HCT116 (cell line): ENCODE measurements around the gene IL19. TPM values are rescaled to one million over a fixed set of nuclear protein-coding genes. Genes with fewer than 3 reads are reported as not detected.

Experiments used
- ATAC-seq: fragments of 200-7000 bp; cut with Tn5 transposase; 2 replicates; pipeline ENCODE4 v1.9.1; 2020; ENCODE audit warnings: mild to moderate bottlenecking, moderate library complexity
- BruUV-seq: library from RNA; stranded (reverse); fragments of 400-500 nt; replicated peaks from 2 replicates; lab custom pipeline; 2021; lab: Mats Ljungman, UMichigan
- CTCF ChIA-PET: fragments of 300-600 bp; sonication (Branson Sonifier 250); formaldehyde crosslinking; loops from one replicate; lab custom pipeline; 2021; ENCODE audit warnings: antibody characterized with exemption; lab: Charles Lee
- POLR2A ChIA-PET: fragments of 300-600, 350-600 bp; sonication (Branson Sonifier 250); formaldehyde crosslinking; loops from one replicate; lab custom pipeline; 2021; ENCODE audit warnings: antibody characterized with exemption; lab: Charles Lee
- RAD21 ChIA-PET, 2 experiments: fragments of 300-600 bp; sonication (Branson Sonifier 250); formaldehyde crosslinking; loops; one replicate each; lab custom pipeline; 2023; ENCODE audit warnings: low total read pairs in 2 of 2; ENCODE audit not compliant: uncharacterized antibody in 2 of 2, unreplicated experiment in 2 of 2, low non-redundant PET in 1 of 2; lab: Charles Lee
- DNase-seq: peaks from one replicate; pipeline ENCODE4 v3.0.0-alpha.2; 2010; ENCODE audit warnings: low read depth, low spot score
- H2AFZ ChIP-seq: fragments of 200-600 bp; shearing (Covaris generic), sonication (generic); 2 replicates; pipeline ENCODE4 v1.6.1; 2017; ENCODE audit warnings: low read depth, mixed run types, mixed read lengths, antibody characterized with exemption, low read length; ENCODE audit not compliant: poor library complexity, severe bottlenecking
- H3K27ac ChIP-seq: 2 replicates; pipeline ENCODE4 v1.5.1; 2012; ENCODE audit warnings: low read depth, low read length
- H3K27me3 ChIP-seq: fragments of 200-600 bp; sonication (generic); 2 replicates; pipeline ENCODE4 v1.6.1; 2016; ENCODE audit warnings: mixed run types, low read length, mixed read lengths; ENCODE audit not compliant: insufficient read depth
- H3K36me3 ChIP-seq, 2 experiments: fragments of 200-500 bp in 1 of 2; fragments of 200-600 bp in 1 of 2; sonication (Bioruptor generic) in 1 of 2; sonication (generic) in 1 of 2; 2 replicates each; pipeline versions ENCODE4 v1.5.1 to v1.6.1; 2014 to 2016; ENCODE audit warnings: low read length in 2 of 2, inconsistent platforms in 1 of 2, mixed read lengths in 1 of 2, mixed run types in 1 of 2; ENCODE audit not compliant: insufficient read depth in 2 of 2, control insufficient read depth in 1 of 2
- H3K4me1 ChIP-seq, 2 experiments: fragments of 200-600 bp in 1 of 2; sonication (generic) in 1 of 2; 2 replicates each; pipeline versions ENCODE4 v1.5.1 to v1.6.1; 2012 to 2017; ENCODE audit warnings: low read length in 2 of 2, inconsistent platforms in 1 of 2, mild to moderate bottlenecking in 1 of 2, mixed read lengths in 1 of 2, mixed run types in 1 of 2, moderate library complexity in 1 of 2; ENCODE audit not compliant: insufficient read depth in 2 of 2, control insufficient read depth in 1 of 2
- H3K4me2 ChIP-seq: fragments of 200-600 bp; sonication (generic); 2 replicates; pipeline ENCODE4 v1.6.1; 2017; ENCODE audit warnings: mixed run types, low read length, mixed read lengths
- H3K4me3 ChIP-seq, 2 experiments: fragments of 200-600 bp in 1 of 2; sonication (generic) in 1 of 2; replicated peaks in 1 of 2; 2 replicates each; pipeline ENCODE4 v1.5.1; 2011 to 2016; ENCODE audit warnings: low read length in 2 of 2, control low read depth in 1 of 2, low read depth in 1 of 2, mild to moderate bottlenecking in 1 of 2, mixed read lengths in 1 of 2, mixed run types in 1 of 2
- H3K79me2 ChIP-seq: fragments of 200-600 bp; sonication (generic); 2 replicates; pipeline ENCODE4 v1.6.1; 2017; ENCODE audit warnings: mild to moderate bottlenecking, mixed run types, low read length, moderate library complexity, mixed read lengths; ENCODE audit not compliant: insufficient read depth
- H3K9ac ChIP-seq: fragments of 200-600 bp; sonication (generic); 2 replicates; pipeline ENCODE4 v1.6.1; 2016; ENCODE audit warnings: low read length, mixed read lengths
- H3K9me2 ChIP-seq: fragments of 200-600 bp; sonication (generic), shearing (Covaris generic); 2 replicates; pipeline ENCODE4 v1.6.1; 2017; ENCODE audit warnings: mixed run types, mild to moderate bottlenecking, moderate library complexity; ENCODE audit not compliant: insufficient read depth
- H3K9me3 ChIP-seq, 2 experiments: fragments of 200-500 bp in 1 of 2; fragments of 200-600 bp in 1 of 2; sonication (Bioruptor generic) in 1 of 2; sonication (generic) in 1 of 2; 2 replicates each; pipeline ENCODE4 v1.6.1; 2014 to 2017; ENCODE audit warnings: low read length in 2 of 2, mixed read lengths in 2 of 2, inconsistent platforms in 1 of 2, low read depth in 1 of 2, mild to moderate bottlenecking in 1 of 2, mixed run types in 1 of 2, moderate library complexity in 1 of 2; ENCODE audit not compliant: control insufficient read depth in 1 of 2, insufficient read depth in 1 of 2
- H4K20me1 ChIP-seq: fragments of 200-600 bp; sonication (generic), shearing (Covaris generic); 2 replicates; pipeline ENCODE4 v1.6.1; 2017; ENCODE audit warnings: mixed run types, mild to moderate bottlenecking, moderate library complexity; ENCODE audit not compliant: insufficient read depth
- CBX3 ChIP-seq: IDR thresholded peaks from 2 replicates; pipeline ENCODE4 v1.6.1; 2012; ENCODE audit warnings: low read depth
- CEBPB ChIP-seq: IDR thresholded peaks from 2 replicates; pipeline ENCODE4 v1.6.1; 2012; ENCODE audit warnings: low read depth
- EGR1 ChIP-seq: IDR thresholded peaks from 2 replicates; pipeline ENCODE4 v1.6.1; 2012; ENCODE audit warnings: low read depth
- ELF1 ChIP-seq: IDR thresholded peaks from 2 replicates; pipeline ENCODE4 v1.6.1; 2012; ENCODE audit warnings: low read depth, borderline replicate concordance
- JUND ChIP-seq: IDR thresholded peaks from 2 replicates; pipeline ENCODE4 v1.6.1; 2012
- POLR2A ChIP-seq: IDR thresholded peaks from 2 replicates; pipeline ENCODE4 v1.7.0; 2011; ENCODE audit warnings: borderline replicate concordance; ENCODE audit not compliant: insufficient read depth, insufficient read length; ENCODE audit errors: extremely low read depth
- POLR2AphosphoS5 ChIP-seq: IDR thresholded peaks from 2 replicates; pipeline ENCODE4 v1.6.1; 2011; ENCODE audit warnings: mild to moderate bottlenecking, low read depth, low read length, moderate library complexity
- SIN3A ChIP-seq: IDR thresholded peaks from 2 replicates; pipeline ENCODE4 v1.6.1; 2012; ENCODE audit warnings: low read depth
- SP1 ChIP-seq: IDR thresholded peaks from 2 replicates; pipeline ENCODE4 v1.6.1; 2012; ENCODE audit warnings: low read depth
- ZFX ChIP-seq: fragments of 450-650 bp; IDR thresholded peaks from 2 replicates; pipeline ENCODE4 v1.6.1; 2017
- ZNF274 ChIP-seq: fragments of 200-500 bp; sonication (Bioruptor generic); IDR thresholded peaks from 2 replicates; pipeline ENCODE4 v1.6.1; 2014; ENCODE audit warnings: mild to moderate bottlenecking, low read depth, low read length, inconsistent platforms
- intact Hi-C: fragments of 100-400 bp; cut with micrococcal nuclease; formaldehyde crosslinking; loops from 2 replicates; pipeline ENCODE4 v1.10.0; 2022
- total RNA-seq: library from RNA; stranded (reverse); gene quantifications from one replicate; pipeline ENCODE4 v1.2.1, GENCODE V29; 2021; ENCODE audit not compliant: unreplicated experiment
- TF ChIP-seq, protein P1 (sequence below): IDR thresholded peaks from 2 replicates; pipeline ENCODE4 v1.6.1; 2012
- TF ChIP-seq, protein P2 (sequence below), 3 experiments: fragments of 200-600 bp in 1 of 3; sonication (generic) in 1 of 3; IDR thresholded peaks in 2 of 3; conservative IDR thresholded peaks in 1 of 3; 2 replicates each; pipeline ENCODE4 v1.5.1; 2012 to 2017; ENCODE audit warnings: low read depth in 2 of 3, low read length in 2 of 3, antibody characterized with exemption in 1 of 3, borderline replicate concordance in 1 of 3, control low read depth in 1 of 3, mild to moderate bottlenecking in 1 of 3, mixed read lengths in 1 of 3, mixed run types in 1 of 3, moderate library complexity in 1 of 3; ENCODE audit not compliant: insufficient read depth in 1 of 3

Gene IL19
- total RNA-seq, 1 experiment from 2014 or later: not detected

DNA sequence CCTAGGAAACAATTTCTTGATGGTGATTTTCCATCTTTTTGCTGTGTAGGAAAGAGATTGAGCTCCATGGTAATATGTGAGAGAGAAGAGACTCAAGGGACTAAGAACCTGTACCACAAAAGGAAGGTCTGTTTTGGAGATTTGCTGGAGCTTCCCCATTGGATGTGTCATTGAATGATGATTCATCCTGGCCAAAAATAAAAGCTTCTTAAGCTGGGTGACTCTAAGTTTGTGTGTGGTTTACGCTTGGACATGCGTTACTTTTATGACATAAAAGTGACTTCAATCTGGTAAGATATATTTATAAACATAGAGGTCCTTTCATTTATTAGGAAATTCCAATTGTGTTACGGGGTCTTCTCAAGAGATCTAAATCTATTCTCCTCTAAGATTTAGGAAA is 17.4 kb upstream of the IL19 start:
- no peak overlapping the region for H3K27ac ChIP-seq
- H3K36me3 ChIP-seq: no peaks in the 10 kb centered on the region
- TF ChIP-seq CEBPB (no peak), ZNF274 (no peak), SIN3A (no peak), POLR2AphosphoS5 (no peak), ELF1 (no peak), CBX3 (no peak), EGR1 (no peak), POLR2A (no peak), JUND (no peak), ZFX (no peak), SP1 (no peak)
- TF ChIP-seq, protein P1, sequence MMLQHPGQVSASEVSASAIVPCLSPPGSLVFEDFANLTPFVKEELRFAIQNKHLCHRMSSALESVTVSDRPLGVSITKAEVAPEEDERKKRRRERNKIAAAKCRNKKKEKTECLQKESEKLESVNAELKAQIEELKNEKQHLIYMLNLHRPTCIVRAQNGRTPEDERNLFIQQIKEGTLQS: no peak
- TF ChIP-seq, protein P2, sequence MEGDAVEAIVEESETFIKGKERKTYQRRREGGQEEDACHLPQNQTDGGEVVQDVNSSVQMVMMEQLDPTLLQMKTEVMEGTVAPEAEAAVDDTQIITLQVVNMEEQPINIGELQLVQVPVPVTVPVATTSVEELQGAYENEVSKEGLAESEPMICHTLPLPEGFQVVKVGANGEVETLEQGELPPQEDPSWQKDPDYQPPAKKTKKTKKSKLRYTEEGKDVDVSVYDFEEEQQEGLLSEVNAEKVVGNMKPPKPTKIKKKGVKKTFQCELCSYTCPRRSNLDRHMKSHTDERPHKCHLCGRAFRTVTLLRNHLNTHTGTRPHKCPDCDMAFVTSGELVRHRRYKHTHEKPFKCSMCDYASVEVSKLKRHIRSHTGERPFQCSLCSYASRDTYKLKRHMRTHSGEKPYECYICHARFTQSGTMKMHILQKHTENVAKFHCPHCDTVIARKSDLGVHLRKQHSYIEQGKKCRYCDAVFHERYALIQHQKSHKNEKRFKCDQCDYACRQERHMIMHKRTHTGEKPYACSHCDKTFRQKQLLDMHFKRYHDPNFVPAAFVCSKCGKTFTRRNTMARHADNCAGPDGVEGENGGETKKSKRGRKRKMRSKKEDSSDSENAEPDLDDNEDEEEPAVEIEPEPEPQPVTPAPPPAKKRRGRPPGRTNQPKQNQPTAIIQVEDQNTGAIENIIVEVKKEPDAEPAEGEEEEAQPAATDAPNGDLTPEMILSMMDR (IDR thresholded peaks at IDR 0.05 in 2 of 3, conservative IDR thresholded peaks at IDR 0.05 in 1 of 3; ENCODE audit: borderline replicate concordance in 1 of 3, insufficient read depth in 1 of 3, low read depth in 2 of 3, low read length in 2 of 3): no peak
- H3K27me3 ChIP-seq: peaks cover 14% of the 10 kb centered on the region
- no peak overlapping the region for H3K9ac ChIP-seq
- no TSS peak for BruUV-seq
- H3K4me1 ChIP-seq: no peaks in the 10 kb centered on the region
- H2AFZ ChIP-seq: no peak overlapping the region
- no peak for DNase-seq
- ATAC-seq: no peak
- ChIA-PET CTCF (interaction anchor here (0.9 kb wide), 1 partner anchor 27 kb away, joined by 3 read pairs; no protein-coding TSS in a partner anchor), POLR2A (no interaction called here), RAD21 (no interaction called here)
- H3K4me3 ChIP-seq: no peak overlapping the region
- H3K9me2 ChIP-seq: no peaks in the 10 kb centered on the region
- intact Hi-C loops: no loop called here
- no peak overlapping the region for H3K4me2 ChIP-seq
- H3K9me3 ChIP-seq: no peaks in the 10 kb centered on the region
- no peaks in the 10 kb centered on the region for H4K20me1 ChIP-seq
- no peaks in the 10 kb centered on the region for H3K79me2 ChIP-seq
